ENCODE results near the gene DHRSX. TPM values are rescaled to one million over a fixed set of nuclear protein-coding genes. Genes with fewer than 3 reads are reported as not detected.
A peak's percentile ranks its signal among the peaks of the same experiment; 100 is the strongest.
"Not testable (repeated sequence)": the region's sequence is repeated elsewhere in the genome, so short reads cannot be mapped to it uniquely, and the experiment has no call there.

Gene DHRSX
- total RNA-seq, 2 donors from 2014 or later = 21.0 to 34.0 TPM

DNA sequence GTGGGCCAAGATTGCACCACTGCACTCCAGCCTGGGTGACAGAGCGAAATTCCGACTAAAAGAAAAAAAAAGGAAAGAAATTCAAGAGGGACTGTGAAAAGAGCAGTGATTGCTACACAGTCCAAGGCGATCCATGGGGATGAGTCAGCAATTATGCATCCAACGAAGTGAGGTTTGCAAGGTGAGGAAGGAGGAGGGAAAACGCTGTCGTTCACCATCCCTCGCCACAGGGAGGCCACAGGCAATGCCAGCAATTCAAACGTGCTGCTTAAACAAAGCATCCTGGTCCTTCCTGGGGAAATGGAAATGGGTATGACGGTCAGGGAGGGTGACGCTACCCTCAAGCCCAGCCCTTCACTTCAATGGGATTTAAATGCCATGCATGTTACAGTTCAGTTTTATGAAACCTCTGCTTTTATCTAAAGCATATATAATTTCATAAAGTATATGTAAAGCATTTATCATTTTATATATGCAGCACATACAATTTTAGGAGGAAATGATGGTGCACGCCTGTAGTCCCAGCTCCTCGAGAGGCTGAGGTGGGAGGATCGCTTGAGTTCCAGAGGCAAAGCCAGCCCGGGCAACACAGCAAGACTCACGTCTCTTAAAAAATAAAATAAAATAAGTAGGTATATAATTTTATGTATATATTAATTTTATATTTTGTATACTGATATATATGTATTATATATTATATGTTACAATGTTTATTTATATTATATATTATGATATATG lies 108.7 kb downstream of the DHRSX start:
- ATAC-seq (peak in 1 of 2 donors; percentile 74), DNase-seq (no peak)
- intact Hi-C loops (cut with DNase I) = no loop called here

- DNase-seq (no peak), ATAC-seq (no peak)
- intact Hi-C loops (cut with DNase I) = no loop called here
Observed at GRCh38 chrX:2390754-2391153, 110.0 kb downstream of the DHRSX start.

- intact Hi-C loops (cut with DNase I); ATAC-seq; DNase-seq: not testable (repeated sequence)
Observed at GRCh38 chrX:2389731-2390130, 111.0 kb downstream of the DHRSX start.

GRCh38 chrX:2389324-2389723 lies 111.5 kb downstream of the DHRSX start:
- no peak for DNase-seq
- no peak for ATAC-seq
- intact Hi-C loops (cut with DNase I) = no loop called here

- ATAC-seq (no peak), DNase-seq (no peak)
- intact Hi-C loops (cut with DNase I) = no loop called here
Observed at GRCh38 chrX:2388669-2389068, 112.1 kb downstream of the DHRSX start.

GRCh38 chrX:2387614-2388239 lies 113.0 kb downstream of the DHRSX start:
- DNase-seq = no peak
- peak in 1 of 2 donors; percentile 53 for ATAC-seq
- intact Hi-C loops (cut with DNase I) = no loop called here

DNA sequence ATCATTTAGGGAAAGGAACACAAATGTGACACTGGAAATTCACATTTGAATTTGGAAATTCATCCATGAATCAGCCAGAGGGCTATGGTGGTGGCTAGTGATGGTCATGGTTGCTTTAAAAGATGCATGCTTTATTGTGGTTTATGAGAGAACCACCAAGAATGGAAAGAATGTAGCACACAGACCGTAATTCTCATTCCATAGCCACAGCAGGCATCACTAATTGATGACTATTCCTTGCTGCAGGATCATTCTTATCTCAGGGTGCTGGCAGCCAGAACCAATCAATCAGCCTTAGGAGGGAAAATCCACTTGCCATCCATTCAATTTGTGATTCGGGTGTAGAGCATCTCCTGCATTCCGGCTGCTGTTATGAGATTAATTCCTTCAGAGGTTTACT lies 115.6 kb downstream of the DHRSX start:
- DNase-seq (no peak), ATAC-seq (no peak)
- intact Hi-C loops (cut with DNase I) = no loop called here

DNA sequence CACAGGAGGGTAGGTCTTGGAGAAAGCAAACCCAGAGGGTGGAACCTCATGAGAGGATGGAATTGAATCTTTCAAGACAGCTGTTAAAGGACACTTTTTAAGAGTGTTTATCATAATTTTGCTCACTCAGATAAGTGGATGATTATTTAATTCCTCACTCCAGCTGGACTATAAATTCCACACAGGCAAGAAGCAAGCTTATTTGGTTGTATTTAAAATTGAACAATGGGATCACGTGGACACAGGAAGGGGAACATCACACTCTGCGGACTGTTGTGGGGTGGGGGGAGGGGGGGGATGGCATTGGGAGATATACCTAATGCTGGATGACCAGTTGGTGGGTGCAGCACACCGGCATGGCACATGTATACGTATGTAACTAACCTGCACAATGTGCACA lies 116.3 kb downstream of the DHRSX start:
- intact Hi-C loops (cut with DNase I) = no loop called here
- ATAC-seq = no peak
- DNase-seq = no peak

GRCh38 chrX:2383735-2384134 lies 117.0 kb downstream of the DHRSX start:
- intact Hi-C loops (cut with DNase I) = no loop called here
- ATAC-seq (no peak), DNase-seq (no peak)

DNA sequence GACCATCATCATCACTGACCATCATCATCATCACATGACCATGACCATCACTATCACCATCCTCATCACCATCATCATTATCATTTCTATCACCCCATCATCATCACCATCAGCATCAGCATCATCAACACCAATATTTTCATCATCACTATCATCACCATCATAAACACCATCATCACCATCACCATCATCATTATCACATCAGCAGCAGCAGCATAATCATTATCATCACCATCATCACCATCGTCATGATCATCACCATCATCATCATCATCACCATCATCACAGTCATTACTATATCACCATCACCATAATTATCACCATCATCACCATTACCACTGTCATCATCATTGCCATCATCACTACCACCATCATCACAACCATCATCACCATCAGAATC lies 117.6 kb downstream of the DHRSX start:
- ATAC-seq (no peak), DNase-seq (no peak)
- intact Hi-C loops (cut with DNase I) = no loop called here

DNA sequence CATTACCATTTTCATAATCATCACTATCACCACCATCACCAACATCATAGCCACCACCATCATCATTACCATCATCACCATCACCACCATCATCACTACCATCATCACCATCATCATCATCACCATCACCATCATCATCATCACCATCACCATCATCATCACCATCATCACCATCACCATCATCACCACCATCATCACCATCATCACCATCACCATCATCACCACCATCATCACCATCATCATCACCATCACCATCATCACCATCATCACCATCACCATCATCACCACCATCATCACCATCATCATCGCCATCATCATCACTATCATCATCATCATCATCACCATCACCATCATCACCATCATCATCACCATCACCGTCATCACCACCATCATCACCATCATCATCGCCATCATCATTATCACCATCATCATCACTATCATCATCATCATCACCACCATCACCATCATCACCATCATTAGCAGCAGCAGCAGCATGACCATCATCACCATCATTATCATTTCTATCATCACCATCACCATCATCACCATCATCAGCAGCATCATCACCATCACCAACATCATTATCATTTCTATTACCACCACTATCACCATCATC lies 118.2 kb downstream of the DHRSX start:
- DNase-seq; ATAC-seq; intact Hi-C loops (cut with DNase I): not testable (repeated sequence)

- ATAC-seq (no peak), DNase-seq (no peak)
Observed at GRCh38 chrX:2376166-2376565, 124.6 kb downstream of the DHRSX start.

GRCh38 chrX:2374086-2374485 lies 126.7 kb downstream of the DHRSX start:
- DNase-seq (no peak), ATAC-seq (no peak)
- intact Hi-C loops (cut with DNase I) = no loop called here

More at GRCh38 chrX:2376166-2376565, 124.6 kb downstream of the DHRSX start:
- intact Hi-C loops (cut with DNase I) = no loop called here

DNA sequence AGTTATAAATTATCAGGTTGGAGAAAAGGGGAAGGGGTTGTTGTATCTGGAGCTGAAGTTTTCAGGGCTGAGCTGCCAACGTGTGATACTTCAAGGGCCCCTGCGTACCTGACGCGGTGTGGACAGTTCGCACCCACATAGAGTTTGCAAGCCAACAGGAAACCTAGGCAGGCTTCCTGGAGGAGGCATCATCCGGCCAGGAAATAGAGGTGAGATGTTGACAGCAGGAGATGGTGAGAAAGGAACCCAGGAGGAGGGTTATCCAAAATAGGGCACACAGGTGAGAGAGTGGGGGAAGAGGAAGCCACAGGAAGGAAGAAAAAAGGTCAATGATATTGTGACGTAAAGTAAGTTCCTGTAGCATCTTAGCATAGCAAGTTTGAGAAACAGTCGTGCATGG lies 127.2 kb downstream of the DHRSX start:
- intact Hi-C loops (cut with DNase I) = no loop called here
- ATAC-seq (no peak), DNase-seq (no peak)

DNA sequence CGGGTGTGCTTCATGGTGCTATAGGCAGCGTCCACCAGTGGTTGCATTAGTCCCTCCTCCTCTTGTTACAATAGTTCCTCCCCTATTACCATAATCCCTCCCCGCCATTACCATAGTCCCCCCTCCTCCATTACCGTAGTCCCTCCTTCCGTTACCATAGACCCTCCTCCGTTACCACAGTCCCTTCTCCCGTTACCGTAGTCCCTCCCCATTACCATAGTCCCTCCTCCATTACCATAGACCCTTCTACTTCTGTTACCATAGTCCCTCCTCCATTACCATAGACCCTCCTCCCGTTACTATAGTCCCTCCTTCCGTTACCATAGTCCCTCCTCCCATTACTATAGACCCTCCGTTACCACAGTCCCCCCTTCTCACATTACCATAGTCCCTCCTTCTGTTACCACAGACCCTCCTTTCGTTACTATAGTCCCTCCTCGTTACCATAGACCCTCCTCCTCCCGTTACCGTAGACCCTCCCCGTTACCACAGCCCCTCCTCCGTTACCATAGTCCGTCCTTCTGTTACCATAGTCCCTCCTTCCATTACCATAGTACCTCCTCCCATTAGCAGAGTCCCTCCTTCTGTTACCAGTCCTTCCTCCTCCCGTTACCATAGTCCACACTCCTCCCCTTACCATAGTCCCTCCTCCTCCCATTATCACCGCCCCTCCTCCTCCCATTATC lies 129.6 kb downstream of the DHRSX start:
- intact Hi-C loops (cut with DNase I) = no loop called here
- ATAC-seq (peak; percentile 19 to 74), DNase-seq (no peak)

DNA sequence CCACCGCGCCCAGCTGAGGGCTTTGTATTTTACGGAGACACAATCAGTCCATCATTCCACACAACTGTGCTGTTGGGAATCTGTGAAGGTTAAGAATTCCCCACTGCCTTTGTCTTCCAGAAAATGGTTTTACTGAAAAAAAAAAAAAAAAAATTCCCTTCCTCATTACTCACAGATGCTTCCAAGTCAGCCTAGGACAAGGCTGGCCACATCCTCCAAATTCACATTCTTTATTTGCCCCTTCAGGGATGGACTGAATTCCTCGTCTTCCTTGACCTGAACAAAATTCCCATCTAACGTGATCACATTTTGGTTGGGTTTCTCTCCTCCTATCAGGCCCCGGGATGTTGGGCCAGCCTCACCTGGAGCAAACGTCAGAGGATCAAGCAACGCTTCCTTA lies 130.3 kb downstream of the DHRSX start:
- DNase-seq (no peak), ATAC-seq (no peak)
- intact Hi-C loops (cut with DNase I) = no loop called here

- ATAC-seq = no peak
- intact Hi-C loops (cut with DNase I) = no loop called here
- no peak for DNase-seq
Observed at GRCh38 chrX:2369206-2369605, 131.6 kb downstream of the DHRSX start.

DNA sequence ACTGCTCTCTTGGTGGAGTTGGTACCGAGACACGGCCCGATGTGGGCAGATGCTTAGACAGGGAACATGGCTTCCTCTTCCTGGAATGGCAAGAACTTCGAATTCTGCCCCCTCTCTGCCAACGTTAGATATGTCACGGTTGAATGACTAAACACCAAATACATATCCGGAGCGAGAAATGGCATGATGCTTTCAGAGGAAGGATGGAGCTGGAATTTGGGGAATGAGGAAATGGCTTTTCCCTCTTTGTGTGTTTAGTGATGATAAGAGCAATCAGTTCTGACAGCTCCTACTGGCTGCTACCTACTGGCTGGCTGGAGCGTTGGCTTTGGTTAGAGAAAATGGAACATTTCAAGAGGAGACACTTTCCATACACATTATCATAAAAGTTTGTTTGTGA lies 140.0 kb downstream of the DHRSX start:
- no peak for DNase-seq
- ATAC-seq = no peak
- intact Hi-C loops (cut with DNase I) = no loop called here

DNA sequence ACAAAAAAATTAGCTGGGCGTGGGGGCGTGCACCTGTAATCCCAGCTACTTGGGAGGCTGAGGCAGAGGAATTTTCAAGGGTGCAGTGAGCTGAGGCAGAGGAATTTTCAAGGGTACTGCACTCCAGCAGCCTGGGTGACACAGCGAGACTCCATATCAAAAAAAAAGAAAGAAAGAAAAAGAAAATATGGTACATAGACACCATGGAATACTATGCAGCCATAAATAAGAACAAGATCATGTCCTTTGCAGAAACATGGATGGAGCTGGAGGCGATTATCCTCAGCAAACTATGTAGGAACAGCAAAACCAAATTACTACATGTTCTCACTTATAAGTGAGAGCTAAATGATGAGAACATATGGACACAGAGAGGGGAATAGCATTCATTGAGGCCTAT lies 141.3 kb downstream of the DHRSX start:
- DNase-seq; intact Hi-C loops (cut with DNase I); ATAC-seq: not testable (repeated sequence)

All from left cardiac atrium (tissue), 4 donors.